Panc1 (cell line): Measurements from ENCODE around the gene MICALL1. TPM values are rescaled to one million over a fixed set of nuclear protein-coding genes. Genes with fewer than 3 reads are reported as not detected.

Experiments used
- ATAC-seq: fragments of 200-7000 bp; cut with Tn5 transposase; 2 replicates; pipeline ENCODE4 v1.9.1; 2020; ENCODE audit warnings: mild to moderate bottlenecking, moderate library complexity
- BruUV-seq: library from RNA; stranded (reverse); fragments of 400-500 nt; replicated peaks from 2 replicates; lab custom pipeline; 2021; lab: Mats Ljungman, UMichigan
- CTCF ChIA-PET: fragments of 300-600 bp; sonication (Branson Sonifier 250); formaldehyde crosslinking; loops from one replicate; lab custom pipeline; 2022; ENCODE audit warnings: antibody characterized with exemption; lab: Charles Lee
- POLR2A ChIA-PET: fragments of 300-600 bp; sonication (Branson Sonifier 250); formaldehyde crosslinking; loops from one replicate; lab custom pipeline; 2022; ENCODE audit warnings: antibody characterized with exemption; lab: Charles Lee
- DNase-seq: peaks from one replicate; pipeline ENCODE4 v3.0.0-alpha.2; 2010; ENCODE audit warnings: low read depth, low spot score
- H3K27ac ChIP-seq: 2 replicates; pipeline ENCODE4 v1.5.1; 2011; ENCODE audit warnings: mild to moderate bottlenecking, low read length, inconsistent platforms
- H3K27me3 ChIP-seq: fragments of 200-500 bp; sonication (Bioruptor generic); 2 replicates; pipeline ENCODE4 v1.6.0; 2014; ENCODE audit warnings: low read length, inconsistent platforms; ENCODE audit not compliant: control insufficient read depth, insufficient read depth
- H3K36me3 ChIP-seq: fragments of 200-500 bp; sonication (Bioruptor generic); 2 replicates; pipeline ENCODE4 v1.5.1; 2014; ENCODE audit warnings: inconsistent platforms, mild to moderate bottlenecking, low read length, moderate library complexity; ENCODE audit not compliant: control insufficient read depth, insufficient read depth
- H3K4me1 ChIP-seq: 2 replicates; pipeline ENCODE4 v1.5.1; 2011; ENCODE audit warnings: inconsistent platforms, mild to moderate bottlenecking, low read length, moderate library complexity; ENCODE audit not compliant: control insufficient read depth, insufficient read depth
- H3K4me3 ChIP-seq, 2 experiments: 2 replicates each; pipeline ENCODE4 v1.5.1; 2011 to 2012; ENCODE audit warnings: low read depth in 2 of 2, low read length in 2 of 2, mild to moderate bottlenecking in 2 of 2, inconsistent platforms in 1 of 2, moderate library complexity in 1 of 2
- H3K9me3 ChIP-seq: fragments of 200-500 bp; sonication (Bioruptor generic); 2 replicates; pipeline ENCODE4 v1.5.1; 2014; ENCODE audit warnings: low read depth, mild to moderate bottlenecking, inconsistent platforms, low read length, moderate library complexity; ENCODE audit not compliant: control insufficient read depth, insufficient read depth
- CTCF ChIP-seq: fragments of 450-650 bp; IDR thresholded peaks from 2 replicates; pipeline ENCODE4 v1.5.1; 2017; ENCODE audit warnings: mild to moderate bottlenecking
- POLR2AphosphoS5 ChIP-seq: IDR thresholded peaks from 2 replicates; pipeline ENCODE4 v1.6.1; 2012; ENCODE audit warnings: mild to moderate bottlenecking, low read depth, low read length, moderate library complexity
- REST ChIP-seq, 2 experiments: IDR thresholded peaks; 2 replicates each; pipeline ENCODE4 v1.6.1; 2011 to 2012; ENCODE audit warnings: low read depth in 2 of 2, control low read depth in 1 of 2, low read length in 1 of 2, mild to moderate bottlenecking in 1 of 2, moderate library complexity in 1 of 2; ENCODE audit not compliant: insufficient read depth in 1 of 2
- SIN3A ChIP-seq: IDR thresholded peaks from 2 replicates; pipeline ENCODE4 v1.6.1; 2012; ENCODE audit warnings: low read depth, mild to moderate bottlenecking, low read length, moderate library complexity, borderline replicate concordance; ENCODE audit not compliant: insufficient read depth
- TCF7L2 ChIP-seq: IDR thresholded peaks from 2 replicates; pipeline ENCODE4 v1.6.1; 2011; ENCODE audit warnings: mild to moderate bottlenecking, low read depth, low read length, inconsistent platforms
- in situ Hi-C: cut with HindIII; loops from 2 replicates; pipeline ENCODE4 v1.10.0; 2016; ENCODE audit warnings: low sequenced_read_pairs, low pct_unique_long_range_greater_than_20kb
- intact Hi-C: fragments of 100-400 bp; cut with micrococcal nuclease; formaldehyde crosslinking; loops from one replicate; pipeline ENCODE4 v1.10.0; 2022; ENCODE audit not compliant: unreplicated experiment
- total RNA-seq: library from RNA; stranded (reverse); gene quantifications from one replicate; pipeline ENCODE4 v1.2.1, GENCODE V29; 2021; ENCODE audit not compliant: unreplicated experiment

The MICALL1 gene
- total RNA-seq, 1 experiment from 2014 or later: 34.5 TPM

- TF ChIP-seq POLR2AphosphoS5: no peak
- no peak for TF ChIP-seq REST (IDR thresholded peaks at IDR 0.05; ENCODE audit: insufficient read depth in 1 of 2, low read depth in 2 of 2, low read length in 1 of 2)
- no peak for TF ChIP-seq CTCF
- no peak for TF ChIP-seq SIN3A
- no peak for TF ChIP-seq TCF7L2
- CTCF ChIA-PET: no interaction called here
- ATAC-seq (no peak), DNase-seq (no peak)
- Histone ChIP-seq H3K36me3 (no peaks in the 10 kb centered on the region), H3K27me3 (no peaks in the 10 kb centered on the region), H3K4me1 (no peaks in the 10 kb centered on the region), H3K9me3 (no peaks in the 10 kb centered on the region), H3K27ac (no peak overlapping the region), H3K4me3 (no peak overlapping the region)
- in situ Hi-C loops: no loop called here
- BruUV-seq: no TSS peak
- POLR2A ChIA-PET: no interaction called here
- intact Hi-C loops: no loop called here
Observed at GRCh38 chr22:37916311-37916710, 10.2 kb downstream of the MICALL1 start.

GRCh38 chr22:37917874-37918548 is 11.9 kb downstream of the MICALL1 start:
- no peak overlapping the region for H3K4me3 ChIP-seq
- no peaks in the 10 kb centered on the region for H3K9me3 ChIP-seq
- TF ChIP-seq TCF7L2: no peak
- TF ChIP-seq SIN3A: no peak
- TF ChIP-seq POLR2AphosphoS5: no peak
- no peak for TF ChIP-seq REST (IDR thresholded peaks at IDR 0.05; ENCODE audit: insufficient read depth in 1 of 2, low read depth in 2 of 2, low read length in 1 of 2)
- TF ChIP-seq CTCF: no peak
- H3K27ac ChIP-seq: no peak overlapping the region
- intact Hi-C loops: no loop called here
- in situ Hi-C loops: no loop called here
- ChIA-PET CTCF (interaction anchor here (1.2 kb wide), 1 partner anchor 19 kb away, joined by 15 read pairs; no protein-coding TSS in a partner anchor), POLR2A (interaction anchor here (0.6 kb wide), 1 partner anchor 32 kb away, joined by 7 read pairs; no protein-coding TSS in a partner anchor)
- H3K27me3 ChIP-seq: no peaks in the 10 kb centered on the region
- ATAC-seq: no peak
- no peaks in the 10 kb centered on the region for H3K36me3 ChIP-seq
- BruUV-seq: no TSS peak
- DNase-seq: no peak
- no peaks in the 10 kb centered on the region for H3K4me1 ChIP-seq
